Measurements from ENCODE around the gene OR2Y1. TPM values are rescaled to one million over a fixed set of nuclear protein-coding genes. Genes with fewer than 3 reads are reported as not detected.

Gene OR2Y1, protein sequence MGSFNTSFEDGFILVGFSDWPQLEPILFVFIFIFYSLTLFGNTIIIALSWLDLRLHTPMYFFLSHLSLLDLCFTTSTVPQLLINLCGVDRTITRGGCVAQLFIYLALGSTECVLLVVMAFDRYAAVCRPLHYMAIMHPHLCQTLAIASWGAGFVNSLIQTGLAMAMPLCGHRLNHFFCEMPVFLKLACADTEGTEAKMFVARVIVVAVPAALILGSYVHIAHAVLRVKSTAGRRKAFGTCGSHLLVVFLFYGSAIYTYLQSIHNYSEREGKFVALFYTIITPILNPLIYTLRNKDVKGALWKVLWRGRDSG
- total RNA-seq: not detected in 2 replicates

GRCh38 chr5:180739958-180740357 is at the start of gene OR2Y1:
TSS of gene OR2Y1 (minus strand) at chr5:180740058. CDS start at chr5:180740058, 0 bp downstream.

Small RNA genes lying within 50 kb of the gene (small RNA-seq; reads per million reads assigned to genes)
- not detected for gene RNU1-17P

Other genes with a start within 250 kb of the OR2Y1 start
- gene CNOT6, start 245.7 kb downstream of the OR2Y1 start, total RNA-seq: 6.8 and 7.0 TPM in 2 replicates
- not detected in 2 replicates for gene SCGB3A1, start 148.6 kb downstream of the OR2Y1 start, total RNA-seq
- gene FLT4, start 90.5 kb downstream of the OR2Y1 start, total RNA-seq: 0.16 TPM in 1 of 2 replicates, not detected in the other
- gene MGAT1, start 62.7 kb upstream of the OR2Y1 start, total RNA-seq: 157 and 163 TPM in 2 replicates
- gene ZFP62, start 121.2 kb upstream of the OR2Y1 start, total RNA-seq: 10.9 and 11.7 TPM in 2 replicates
- gene BTNL8, start 159.1 kb upstream of the OR2Y1 start, total RNA-seq: not detected in 2 replicates
- not detected in 2 replicates for gene BTNL3, start 248.8 kb upstream of the OR2Y1 start, total RNA-seq

Measured in hair follicle dermal papilla cell (primary cell).